NCI-H446 (cell line): ENCODE results near the gene AGTRAP.

ENCODE experiments used
- DNase-seq, 2 experiments: peaks; one replicate each; lab custom pipeline; 2025; lab: John Stamatoyannopoulos, UW

AGTRAP gene

GRCh38 chr1:11736746-11737639 lies 1.1 kb downstream of the AGTRAP start:
- DNase-seq = no peak

GRCh38 chr1:11738096-11738495 lies 2.2 kb downstream of the AGTRAP start:
- DNase-seq = no peak

GRCh38 chr1:11738783-11739182 lies 2.8 kb downstream of the AGTRAP start:
- DNase-seq = no peak

- DNase-seq = no peak
Measured at GRCh38 chr1:11740258-11741192, 4.6 kb downstream of the AGTRAP start.

- DNase-seq = no peak
Measured at GRCh38 chr1:11741482-11741881, 5.5 kb downstream of the AGTRAP start.

GRCh38 chr1:11741919-11742558 lies 6.1 kb downstream of the AGTRAP start:
- no peak for DNase-seq

- no peak for DNase-seq
Measured at GRCh38 chr1:11744287-11744686, 8.4 kb downstream of the AGTRAP start.

- no peak for DNase-seq
Measured at GRCh38 chr1:11746092-11746491, 10.2 kb downstream of the AGTRAP start.

GRCh38 chr1:11746795-11747487 lies 11.0 kb downstream of the AGTRAP start:
- DNase-seq = no peak

GRCh38 chr1:11748294-11749202 lies 12.6 kb downstream of the AGTRAP start:
- DNase-seq = no peak

- DNase-seq = no peak
Measured at GRCh38 chr1:11749203-11749689, 13.3 kb downstream of the AGTRAP start.

- no peak for DNase-seq
Measured at GRCh38 chr1:11749996-11750395, 14.1 kb downstream of the AGTRAP start.

- DNase-seq = no peak
Measured at GRCh38 chr1:11751087-11751486, 15.2 kb downstream of the AGTRAP start.

GRCh38 chr1:11752359-11753088 lies 16.6 kb downstream of the AGTRAP start:
- no peak for DNase-seq

GRCh38 chr1:11753555-11754208 lies 17.7 kb downstream of the AGTRAP start:
- no peak for DNase-seq

GRCh38 chr1:11757047-11757446 lies 21.1 kb downstream of the AGTRAP start:
- no peak for DNase-seq

GRCh38 chr1:11759791-11760190 lies 23.9 kb downstream of the AGTRAP start:
- DNase-seq = no peak

- DNase-seq = no peak
Measured at GRCh38 chr1:11761285-11761684, 25.3 kb downstream of the AGTRAP start.

- no peak for DNase-seq
Measured at GRCh38 chr1:11761988-11762406, 26.1 kb downstream of the AGTRAP start, which contains the start of gene C1orf167. Gene C1orf167, plus strand, starts transcription at chr1:11762193. Its CDS starts 2,208 bp downstream, at chr1:11764401.
